GM21447 (cell line): ENCODE data around the gene PFDN4.

Experiments
- ATAC-seq: cut with Tn5 transposase; IDR thresholded peaks from one replicate; pipeline ENCODE4 v1.9.1; 2021; ENCODE audit not compliant: unreplicated experiment

Gene PFDN4

GRCh38 chr20:54266844-54267243 lies 59.0 kb downstream of the PFDN4 start:
- no peak for ATAC-seq

- no peak for ATAC-seq
Measured at GRCh38 chr20:54267483-54268003, 59.7 kb downstream of the PFDN4 start.

DNA sequence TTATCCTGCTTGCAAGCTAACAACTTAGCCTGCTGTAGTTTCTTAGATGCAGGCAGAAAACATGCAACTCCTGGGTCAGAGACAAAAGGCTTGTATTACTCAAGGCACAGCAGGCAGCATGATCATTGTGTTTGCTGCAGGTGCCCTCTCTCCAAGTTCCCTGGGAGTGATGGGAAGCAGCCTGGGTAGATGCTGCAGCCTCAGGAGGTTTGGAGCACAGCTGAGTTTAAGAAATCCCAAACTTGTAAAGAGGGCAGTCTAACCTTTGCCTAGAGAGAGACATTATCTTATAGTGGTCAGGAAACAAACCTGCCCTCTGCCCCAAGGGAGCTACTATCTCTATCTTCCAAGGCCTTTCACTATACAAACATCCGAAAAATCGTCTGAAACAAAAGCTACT lies 61.1 kb downstream of the PFDN4 start:
- ATAC-seq, result no peak
